OCI-LY3 (cell line): ENCODE results near the gene RRAGD.

ENCODE experiments used
- CTCF ChIP-seq: fragments of 200-600, 300-600 bp; sonication (generic); IDR thresholded peaks from 2 replicates; pipeline ENCODE4 v1.5.1; 2014; ENCODE audit warnings: antibody characterized with exemption, low read length, low read depth
- EZH2phosphoT487 ChIP-seq: fragments of 200-600 bp; shearing (Covaris generic); IDR thresholded peaks from 2 replicates; pipeline ENCODE4 v1.6.1; 2018; ENCODE audit warnings: antibody characterized with exemption, mixed run types, low read depth

DNA sequence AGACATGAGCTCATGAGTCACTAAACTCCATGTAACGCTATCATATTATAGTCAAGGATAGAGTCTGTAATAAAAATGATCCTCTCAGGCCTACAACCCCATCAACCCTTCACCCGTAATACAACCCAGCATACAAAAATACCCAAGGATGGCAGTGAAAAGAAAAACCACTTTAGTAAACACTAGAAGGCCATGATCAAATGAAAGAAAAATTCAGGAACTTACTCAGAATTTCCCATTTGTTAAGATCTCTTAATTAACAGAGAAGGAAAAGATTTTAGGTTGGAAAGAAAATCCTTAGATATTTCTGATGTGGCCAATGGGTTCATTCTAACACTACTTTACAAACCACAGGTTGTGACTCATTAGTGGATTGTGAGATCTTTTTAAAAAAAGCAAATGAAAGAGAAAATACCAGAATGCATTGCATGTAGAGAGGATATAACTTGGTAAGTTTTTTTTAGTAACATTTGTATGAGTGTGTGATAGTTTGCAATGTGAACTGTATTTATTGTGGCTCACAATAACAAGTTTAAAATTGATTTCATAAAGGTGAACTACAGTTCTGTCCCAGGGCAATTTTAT lies 51.6 kb downstream of the RRAGD start:
- TF ChIP-seq CTCF (no peak), EZH2phosphoT487 (no peak)
